NCI-H2227 (cell line): ENCODE measurements around the gene MANBA.

ENCODE experiments used
- DNase-seq: peaks from one replicate; lab custom pipeline; 2025; ENCODE audit not compliant: unreplicated experiment; lab: John Stamatoyannopoulos, UW

MANBA gene

DNA sequence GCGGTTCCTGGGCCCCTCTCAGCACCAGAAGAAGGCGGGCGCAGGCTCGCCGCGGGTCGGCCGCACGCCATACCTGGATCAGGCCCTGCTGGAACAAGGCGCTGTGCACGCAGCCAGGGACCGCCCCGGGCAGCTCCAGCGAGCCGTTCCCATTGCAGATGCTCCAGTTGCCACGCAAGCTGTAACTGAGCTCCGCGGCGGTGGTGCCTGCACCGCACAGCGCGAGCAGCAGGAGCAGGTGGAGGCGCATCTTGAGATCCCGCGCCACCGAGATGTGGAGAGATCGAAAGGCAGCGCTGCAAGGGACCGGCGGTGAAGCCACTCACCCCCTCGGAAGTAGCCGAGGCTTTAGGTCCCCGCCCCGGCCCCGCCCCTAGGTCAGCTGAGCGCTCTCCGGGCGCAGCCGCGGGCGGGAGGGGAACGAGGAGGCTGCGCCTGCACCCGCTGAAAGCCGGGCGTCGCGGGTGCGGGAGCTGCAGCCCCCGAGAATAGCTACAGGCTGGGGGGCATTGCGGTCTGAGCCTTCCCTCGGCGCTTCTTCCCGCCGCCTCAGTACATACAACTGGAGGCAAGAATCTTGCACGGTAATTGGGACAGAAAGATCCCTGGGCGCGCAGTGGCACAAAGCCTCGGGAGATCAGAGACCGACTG lies at the start of gene MANBA:
MANBA (minus strand) TSS at position 324 of the 651 bp plus-strand sequence; CDS start at position 250, 74 bp downstream.
- DNase-seq: peak; percentile 85

DNA sequence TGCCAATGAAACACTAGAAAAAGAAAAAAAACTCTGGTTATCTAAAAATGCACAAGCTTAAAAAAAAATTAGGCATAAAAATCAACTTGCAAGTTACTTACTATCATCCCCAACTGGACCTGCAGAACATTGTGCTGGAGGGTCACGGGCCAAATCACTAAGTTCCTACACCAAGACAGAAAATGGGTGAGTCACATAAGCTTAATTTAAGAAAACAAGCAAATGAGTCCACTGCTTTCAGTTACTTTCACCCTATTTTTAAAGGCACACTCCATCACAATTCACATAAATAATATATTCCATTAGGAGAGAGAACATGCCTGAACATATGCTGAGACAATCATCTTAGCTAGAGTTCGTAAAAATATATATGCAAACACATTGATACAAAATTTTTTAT lies 48.9 kb upstream of the MANBA start:
- DNase-seq: no peak

DNA sequence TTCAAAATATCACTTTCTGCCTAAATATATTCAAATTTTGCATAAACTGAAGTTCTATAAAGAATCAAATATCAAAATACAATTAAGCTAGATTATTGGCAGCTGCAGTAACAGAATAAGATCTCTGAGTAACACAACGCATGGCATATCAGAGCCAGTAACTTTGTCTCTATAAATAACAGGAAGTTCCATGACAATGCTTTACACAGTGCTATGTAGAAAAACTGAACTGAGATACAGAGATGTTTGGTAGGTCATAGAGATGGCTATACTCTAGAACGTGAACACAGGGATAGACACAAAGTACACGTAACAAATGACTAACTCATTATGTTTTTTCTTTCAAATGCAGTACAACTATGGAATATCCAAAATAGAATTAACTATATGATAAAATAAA lies 48.4 kb upstream of the MANBA start:
- DNase-seq: no peak

DNA sequence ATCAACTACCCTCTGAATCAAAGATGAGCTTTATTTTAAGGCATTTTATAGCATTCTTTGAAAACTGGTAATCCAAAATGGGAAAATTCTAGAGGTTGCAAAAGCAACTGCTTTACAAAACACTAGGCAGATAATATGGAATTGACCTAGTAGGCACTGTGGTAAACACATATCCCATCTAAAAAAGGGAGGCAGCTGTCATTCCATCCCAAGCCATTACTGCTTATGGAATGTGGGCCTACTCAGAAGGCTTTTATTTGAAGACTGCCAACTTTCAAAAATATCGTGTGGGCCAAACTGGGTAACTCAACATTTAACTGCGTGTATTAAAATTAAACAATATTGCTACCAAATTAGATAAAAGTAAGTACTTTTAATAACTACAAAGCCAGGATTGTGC lies 47.2 kb upstream of the MANBA start:
- no peak for DNase-seq

DNA sequence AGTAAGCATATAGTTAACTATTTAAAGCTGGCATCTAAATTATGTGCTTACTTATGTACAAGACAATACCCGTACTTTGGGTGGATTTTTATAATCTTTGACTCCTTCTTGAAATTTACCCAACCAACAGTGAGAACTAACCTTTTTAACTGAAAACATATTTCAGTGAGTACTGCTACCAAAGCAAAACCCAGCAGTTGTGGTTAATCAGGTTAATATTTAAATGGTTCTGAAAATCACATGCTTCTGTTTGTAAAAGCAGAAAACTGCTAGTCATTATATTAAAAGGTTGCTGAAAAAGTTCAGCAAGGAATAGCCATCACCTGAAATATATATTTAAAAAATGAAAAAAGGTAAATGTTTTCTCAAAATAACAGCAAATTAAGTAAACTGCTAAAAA lies 46.6 kb upstream of the MANBA start:
- no peak for DNase-seq

DNA sequence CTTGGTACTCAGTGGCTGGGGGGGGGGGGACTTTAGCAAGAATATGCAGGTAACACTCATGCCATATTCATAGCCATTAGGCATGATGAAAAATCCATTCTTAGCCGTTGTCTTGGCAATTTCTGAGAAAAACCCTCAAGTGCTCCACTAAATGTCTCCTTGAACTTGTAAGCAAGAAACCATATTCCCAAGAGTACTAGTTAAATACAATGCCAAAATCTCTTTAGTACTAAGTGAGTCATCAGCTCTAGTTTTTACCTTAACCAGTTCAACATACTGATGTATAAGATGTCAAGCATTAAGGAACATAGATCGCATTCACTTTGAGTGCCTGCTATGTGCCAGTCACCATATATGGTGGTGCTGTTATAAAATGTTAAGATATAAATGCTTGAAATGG lies 39.0 kb upstream of the MANBA start:
- no peak for DNase-seq

DNA sequence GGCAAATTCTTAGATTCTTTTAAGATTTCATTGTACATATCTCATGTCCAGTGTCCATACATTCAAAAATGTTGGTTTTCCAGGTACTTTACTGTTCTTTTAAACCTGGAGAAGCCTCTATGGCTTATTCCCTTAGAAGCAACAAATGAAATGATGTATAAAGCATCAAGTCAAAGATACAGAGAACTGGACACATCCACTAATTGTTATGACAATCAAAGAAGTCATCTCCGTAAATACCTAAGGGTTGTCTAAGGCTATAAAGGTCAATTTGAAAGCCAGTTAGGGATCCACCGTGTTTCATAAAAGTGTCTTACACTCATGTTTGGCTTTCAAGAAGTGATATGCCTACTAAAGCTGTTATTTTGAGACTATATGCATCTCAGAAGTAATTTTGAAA lies 34.2 kb upstream of the MANBA start:
- DNase-seq: no peak

DNA sequence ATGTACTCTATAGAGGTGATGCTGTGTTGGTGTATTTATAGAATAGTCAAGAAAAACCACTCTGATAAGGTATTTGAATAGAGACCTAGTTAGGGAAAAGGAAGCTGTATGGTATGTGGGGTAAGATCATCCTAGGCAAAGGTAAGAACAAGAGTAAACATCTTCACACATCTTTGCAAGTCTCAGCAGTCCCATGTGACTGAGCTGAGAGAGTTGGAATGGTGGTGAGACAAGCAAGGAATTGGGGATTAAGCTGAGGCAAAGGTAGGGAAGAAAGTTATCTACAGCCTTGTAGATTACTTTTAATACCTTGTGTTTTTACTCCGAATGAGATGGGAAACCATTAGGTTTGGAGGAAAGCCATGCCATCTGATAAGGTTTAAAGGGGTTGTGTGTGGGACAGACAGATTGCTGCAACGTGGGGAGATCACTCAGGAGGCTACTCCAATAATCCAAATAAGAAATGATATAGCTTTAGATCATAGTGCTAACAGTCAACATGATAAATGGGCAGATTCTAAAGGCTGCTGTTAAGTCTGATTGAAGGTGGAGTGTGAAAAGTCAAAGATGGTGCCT lies 31.7 kb upstream of the MANBA start:
- DNase-seq: no peak

DNA sequence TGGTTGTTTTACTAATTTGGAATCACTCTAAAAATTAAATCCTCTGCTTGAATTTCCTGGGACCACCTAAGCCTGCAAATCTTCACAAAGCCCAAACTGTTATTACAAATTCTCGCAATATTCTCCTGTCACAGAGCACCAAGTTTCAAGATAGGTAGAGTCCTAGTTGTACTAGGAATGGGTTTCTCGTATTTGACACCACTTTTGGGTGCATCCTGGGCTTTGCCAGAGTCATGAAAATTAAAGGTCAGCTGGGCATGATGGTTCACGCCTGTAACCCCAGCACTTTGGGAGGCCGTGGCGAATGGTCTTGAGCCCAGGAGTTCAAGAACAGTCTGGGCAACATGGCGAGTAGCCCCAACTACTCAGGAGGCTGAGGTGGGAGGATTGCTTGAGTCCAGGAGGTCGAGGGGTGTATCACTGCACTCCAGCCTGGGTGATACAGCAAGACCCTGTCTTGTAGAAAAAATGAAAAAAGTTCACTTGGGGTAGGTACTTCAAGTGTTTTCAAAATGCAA lies 30.6 kb upstream of the MANBA start:
- DNase-seq: no peak

DNA sequence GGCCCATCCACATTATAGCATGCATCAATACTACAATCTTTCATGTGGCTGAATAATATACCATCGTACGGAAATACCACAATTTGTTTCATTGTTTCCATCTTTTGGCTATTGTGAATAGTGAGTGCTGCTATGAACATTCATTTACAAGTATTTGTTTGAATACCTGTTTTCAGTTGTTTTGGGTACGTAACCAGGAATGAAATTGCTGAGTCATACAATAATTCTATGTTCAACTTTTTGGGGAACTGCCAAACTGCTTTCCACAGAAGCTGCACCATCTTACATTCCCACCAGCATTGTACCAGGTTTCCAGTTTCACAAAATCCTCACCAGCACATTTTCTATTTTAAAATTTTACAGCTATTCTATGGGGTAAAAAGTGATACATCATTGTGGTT lies 28.5 kb upstream of the MANBA start:
- DNase-seq: no peak

DNA sequence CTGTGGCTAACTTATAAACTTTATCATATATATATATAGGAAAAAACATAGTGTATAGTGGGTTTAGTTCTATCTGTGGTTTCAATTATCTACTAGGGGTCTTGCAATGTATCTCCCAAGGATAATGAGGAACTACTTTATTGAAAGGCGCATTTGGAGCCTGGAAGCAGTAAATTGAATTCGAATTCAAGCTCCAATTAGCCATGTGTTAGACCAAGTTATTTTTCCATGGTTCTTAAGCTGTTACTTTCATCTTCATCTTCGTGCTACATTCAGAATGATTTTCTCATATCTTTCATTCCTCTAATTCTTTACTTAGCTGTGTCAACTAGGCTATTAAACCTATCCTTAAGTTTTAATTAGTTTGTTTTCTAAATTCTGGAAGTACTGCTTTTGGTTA lies 27.2 kb upstream of the MANBA start:
- no peak for DNase-seq

DNA sequence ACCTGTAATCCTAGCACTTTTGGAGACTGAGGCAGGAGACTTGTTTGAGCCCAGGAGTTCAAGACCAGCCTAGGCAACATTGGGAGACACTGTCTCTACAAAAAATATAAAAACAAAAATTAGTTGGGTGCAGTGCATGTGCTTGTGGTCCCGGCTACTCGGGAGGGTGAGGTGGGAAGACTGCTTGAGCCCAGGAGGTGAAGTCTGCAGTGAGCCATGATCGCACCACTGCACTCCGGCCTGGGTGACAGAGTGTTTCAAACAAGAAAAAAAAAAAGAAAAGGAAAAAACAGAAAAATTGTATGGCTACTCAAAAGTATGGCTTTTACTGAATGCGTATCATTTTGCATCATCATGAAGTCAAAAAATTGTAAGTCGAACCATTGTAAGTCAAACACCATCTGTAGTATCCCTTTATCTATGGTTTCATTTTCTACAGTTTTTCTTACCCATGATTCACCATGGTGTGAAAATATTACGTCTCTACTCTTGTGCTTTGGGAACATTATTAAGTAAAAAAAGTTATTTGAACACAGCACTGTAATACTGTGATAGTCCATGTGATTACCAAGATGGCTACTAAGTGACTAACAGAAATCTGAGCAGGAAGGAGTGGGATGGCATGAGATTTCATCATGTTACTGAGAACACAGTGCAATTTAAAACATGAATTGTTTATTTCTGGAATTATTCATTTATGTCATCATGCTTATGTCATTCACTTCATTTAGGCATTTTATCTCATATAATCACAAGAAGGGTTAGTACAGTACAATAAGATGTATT lies 26.5 kb upstream of the MANBA start:
- no peak for DNase-seq

DNA sequence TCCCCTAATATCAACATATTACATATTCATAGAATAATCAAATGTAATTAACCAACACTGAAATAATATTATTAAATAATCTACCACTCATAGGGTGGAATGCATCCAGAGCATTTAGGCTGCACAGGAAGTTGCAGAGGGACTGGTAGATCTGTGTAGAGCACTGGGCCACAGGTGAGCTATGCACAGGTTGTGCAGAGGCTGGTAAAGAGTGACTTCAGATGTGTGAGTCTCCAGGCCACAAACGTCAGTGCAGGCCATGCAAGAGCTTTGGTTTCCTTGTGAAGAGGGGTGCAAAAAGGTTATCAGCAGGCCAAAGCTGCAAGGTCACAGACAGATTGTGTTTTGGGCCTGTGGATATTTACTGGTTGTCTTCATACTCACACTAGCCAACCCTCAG lies 25.5 kb upstream of the MANBA start:
- no peak for DNase-seq

DNA sequence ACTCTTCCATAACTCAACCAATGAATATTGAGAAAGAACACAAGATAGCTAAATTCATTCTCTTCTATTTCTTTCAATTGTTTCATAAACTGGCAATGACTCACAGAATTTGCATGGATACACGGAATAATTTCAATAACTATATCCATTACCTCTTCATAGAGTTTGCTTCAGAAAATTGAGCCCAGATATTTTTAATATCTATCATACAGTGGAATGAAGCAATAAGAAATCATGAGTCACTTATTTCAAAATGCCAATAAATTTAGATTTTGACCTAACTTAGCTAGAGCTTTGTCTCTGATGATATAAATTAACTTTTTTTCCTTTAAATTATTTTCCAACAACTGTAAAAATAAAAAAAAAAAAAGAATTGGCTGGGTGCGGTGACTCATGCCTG lies 22.2 kb upstream of the MANBA start:
- DNase-seq: no peak

DNA sequence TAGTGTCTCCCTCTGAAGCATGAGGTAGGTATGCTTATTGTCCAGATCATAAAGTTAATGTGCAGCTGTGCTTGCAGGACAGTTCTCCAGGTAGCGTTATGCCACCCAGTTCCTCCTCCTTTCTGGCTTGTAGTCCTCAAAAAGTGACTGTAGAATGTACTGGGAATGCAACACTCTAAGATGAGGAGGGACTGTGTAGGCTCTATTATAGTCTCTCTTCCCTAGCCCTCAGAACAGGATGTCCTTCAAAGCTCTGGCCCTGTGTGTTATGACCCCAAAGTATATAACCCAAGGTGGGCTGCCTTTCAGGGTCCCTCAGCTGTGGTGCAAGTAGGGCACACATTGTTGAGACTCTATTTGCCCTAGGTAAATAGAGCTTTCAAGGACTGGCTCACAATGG lies 20.8 kb upstream of the MANBA start:
- DNase-seq: no peak

DNA sequence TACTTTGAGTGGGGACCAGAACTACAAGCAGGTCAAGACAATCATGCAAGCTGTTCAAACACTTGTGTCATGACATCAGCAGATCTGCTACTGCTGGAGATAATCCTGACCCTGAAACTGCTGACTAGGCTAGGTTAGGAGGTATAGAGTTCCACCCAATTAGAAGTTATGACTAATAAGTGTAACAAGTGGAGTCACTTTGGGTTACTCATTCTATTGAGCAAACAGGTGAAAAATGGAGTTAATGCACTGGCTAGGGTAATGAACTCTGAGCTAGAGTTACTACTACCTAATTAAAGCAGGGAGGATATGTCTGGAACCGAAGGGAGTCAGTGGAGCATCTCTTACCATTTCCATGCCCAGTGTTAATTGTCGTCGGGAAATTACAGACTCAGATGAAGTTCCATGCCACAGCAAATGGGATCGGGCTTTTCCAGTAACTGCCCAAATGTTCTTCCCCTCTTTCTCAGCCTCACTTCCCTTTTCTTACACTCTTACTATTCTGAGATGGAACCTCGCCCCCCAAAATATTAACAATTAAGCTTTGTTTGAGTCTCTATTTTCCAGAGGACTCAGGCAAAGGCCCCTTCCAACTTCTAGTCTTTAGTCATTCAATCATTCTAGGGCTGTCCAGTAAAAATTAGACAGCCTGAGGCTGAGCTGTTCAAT lies 19.8 kb upstream of the MANBA start:
- no peak for DNase-seq

DNA sequence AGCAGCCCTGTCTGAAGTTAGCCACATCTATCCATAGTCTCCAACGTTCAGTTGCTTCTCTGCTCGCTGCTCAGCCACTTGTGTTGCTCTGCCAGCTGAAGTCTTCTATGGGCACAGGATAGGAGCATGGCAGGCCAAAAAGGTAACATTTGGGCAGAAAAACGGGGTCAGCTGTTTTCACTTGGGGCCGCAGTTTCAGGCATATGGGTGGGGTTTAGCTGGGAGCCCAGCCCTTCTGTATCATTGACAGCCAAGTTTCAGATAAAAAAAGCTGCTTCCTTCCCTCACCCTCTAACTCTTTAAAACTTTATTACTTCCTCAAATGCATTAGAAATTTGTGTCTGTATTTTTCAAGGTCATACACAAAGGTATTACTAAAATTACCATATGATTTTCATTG lies 18.4 kb upstream of the MANBA start:
- DNase-seq: no peak

DNA sequence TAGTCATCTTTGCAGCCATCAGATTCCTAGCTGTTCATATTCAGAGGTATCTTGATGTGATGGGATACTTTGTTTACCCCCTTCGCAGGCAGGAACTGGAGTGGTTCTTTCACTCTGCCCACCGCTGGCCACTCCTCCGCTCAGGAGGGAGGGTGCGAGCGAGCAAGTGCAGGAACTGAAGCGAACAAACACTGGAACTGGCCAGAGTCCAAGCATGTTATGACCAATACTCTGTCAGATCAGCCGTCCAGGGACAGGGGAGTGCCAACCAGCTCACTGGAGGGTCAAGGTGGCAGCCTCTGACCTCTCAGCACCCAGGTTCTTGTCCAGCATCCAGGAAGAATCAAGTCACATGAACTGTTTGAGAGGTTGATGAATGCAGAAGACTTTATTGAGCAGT lies 18.0 kb upstream of the MANBA start:
- peak; percentile 6 for DNase-seq

DNA sequence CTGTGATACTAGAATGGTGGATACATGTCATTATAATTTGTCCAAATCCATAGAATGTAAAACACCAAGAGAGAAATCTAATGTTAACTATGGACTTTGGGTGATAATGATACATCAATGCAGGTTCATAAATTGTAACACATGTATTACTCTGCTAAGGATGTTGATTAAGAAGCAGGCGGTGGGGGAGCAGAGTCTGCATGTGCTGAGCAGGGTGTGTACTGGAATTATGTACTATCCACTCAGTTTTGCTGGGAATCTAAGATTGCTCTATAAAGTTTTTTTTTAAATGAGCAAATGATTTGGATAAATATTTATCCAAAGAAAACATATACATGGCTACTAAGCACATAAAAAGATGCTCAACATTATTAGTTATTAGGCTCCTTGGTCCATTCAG lies 15.0 kb upstream of the MANBA start:
- DNase-seq: no peak

DNA sequence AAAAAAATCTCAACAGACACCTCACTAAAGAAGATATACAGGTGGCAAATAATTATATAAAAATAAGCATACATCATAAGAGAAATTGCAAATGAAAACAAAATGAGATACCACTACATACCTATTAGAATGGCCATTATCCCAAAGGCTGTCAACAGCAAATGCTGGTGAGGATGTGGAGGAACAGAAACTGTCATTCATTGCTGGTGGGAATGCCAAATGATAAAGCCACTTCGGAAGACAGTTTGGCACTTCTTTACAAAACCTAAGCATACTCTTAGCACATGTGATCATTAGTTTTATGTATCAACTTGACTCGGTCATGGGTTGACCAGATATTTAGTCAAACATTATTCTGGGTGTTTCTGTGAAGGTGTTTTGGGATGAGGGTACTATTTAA lies 13.5 kb upstream of the MANBA start:
- no peak for DNase-seq

DNA sequence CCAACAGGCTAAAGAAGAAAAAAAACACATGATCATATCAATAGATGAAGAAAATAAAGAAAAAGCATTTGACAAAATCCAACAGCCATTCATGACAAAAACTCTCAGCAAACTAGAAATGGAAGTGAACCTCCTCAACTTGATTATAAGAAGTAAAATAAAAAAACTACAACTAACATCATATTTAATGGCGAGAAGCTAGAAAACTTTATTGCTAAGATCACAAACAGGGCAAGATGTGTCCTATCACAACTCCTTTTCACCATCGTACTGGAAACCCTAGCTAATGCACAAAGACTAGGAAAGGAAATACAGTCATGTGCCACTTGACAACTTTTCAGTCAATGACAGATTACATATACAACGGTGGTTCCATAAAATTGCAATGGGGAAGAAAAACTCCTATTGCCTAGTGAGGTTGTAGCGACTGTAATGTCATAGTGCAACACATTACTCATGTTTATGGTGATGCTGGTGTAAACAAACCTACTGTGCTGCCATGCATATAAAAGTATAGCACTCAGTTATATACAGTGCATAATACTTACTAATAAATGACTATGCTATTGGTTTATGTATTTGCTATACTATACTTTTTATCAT lies 12.1 kb upstream of the MANBA start:
- no peak for DNase-seq
